GM19328 (cell line): ENCODE data around the gene PCSK5.
"Not testable (repeated sequence)": the region's sequence is repeated elsewhere in the genome, so short reads cannot be mapped to it uniquely, and the experiment has no call there.

Experiments used
- ATAC-seq: cut with Tn5 transposase; IDR thresholded peaks from one replicate; pipeline ENCODE4 v1.9.1; 2021; ENCODE audit warnings: mild to moderate bottlenecking, moderate library complexity; ENCODE audit not compliant: unreplicated experiment

Gene PCSK5

DNA sequence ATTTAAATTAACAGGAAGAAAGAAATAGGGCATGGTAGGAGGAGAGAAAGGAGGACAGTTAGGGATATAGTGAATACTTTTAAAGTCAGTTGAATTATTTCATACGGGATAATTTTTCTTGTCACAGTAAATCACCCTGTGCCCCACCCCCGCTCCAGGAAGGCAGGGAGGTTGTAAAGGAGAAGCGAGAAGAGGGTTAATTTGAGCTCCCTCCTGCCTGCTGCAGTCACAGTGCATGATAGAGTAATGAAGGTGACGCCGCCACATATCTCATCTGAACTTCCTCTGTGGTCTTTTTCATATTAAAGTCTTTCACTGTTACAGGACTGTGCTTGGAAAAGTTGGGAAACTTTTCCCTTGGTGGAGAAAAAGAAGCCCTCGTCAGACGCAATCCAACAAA is 896 bp upstream of the PCSK5 start:
- no peak for ATAC-seq

DNA sequence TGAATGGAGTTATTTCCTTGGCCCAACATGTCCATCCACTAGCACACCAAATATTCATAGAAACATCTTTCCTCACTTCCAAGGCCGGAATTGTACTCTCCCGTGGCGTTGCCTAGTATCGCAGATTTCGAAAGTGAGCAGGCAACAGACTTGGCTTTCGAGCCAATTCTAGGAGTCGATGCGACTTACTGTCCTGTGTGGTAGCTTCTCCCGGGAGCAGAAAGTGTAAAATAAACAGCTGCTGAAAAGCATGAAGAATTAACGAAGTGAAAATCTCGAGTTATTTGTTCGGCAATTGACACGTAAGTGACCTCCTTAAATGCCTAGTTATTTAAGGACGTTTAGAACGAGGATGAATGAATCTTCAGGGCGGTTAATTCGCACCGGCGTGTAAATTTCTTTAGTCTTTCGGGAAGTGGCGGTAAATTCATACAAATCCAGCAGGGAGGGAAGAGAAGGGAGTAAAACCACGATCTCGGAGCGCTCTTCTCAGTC is 449 bp upstream of the PCSK5 start:
- no peak for ATAC-seq

DNA sequence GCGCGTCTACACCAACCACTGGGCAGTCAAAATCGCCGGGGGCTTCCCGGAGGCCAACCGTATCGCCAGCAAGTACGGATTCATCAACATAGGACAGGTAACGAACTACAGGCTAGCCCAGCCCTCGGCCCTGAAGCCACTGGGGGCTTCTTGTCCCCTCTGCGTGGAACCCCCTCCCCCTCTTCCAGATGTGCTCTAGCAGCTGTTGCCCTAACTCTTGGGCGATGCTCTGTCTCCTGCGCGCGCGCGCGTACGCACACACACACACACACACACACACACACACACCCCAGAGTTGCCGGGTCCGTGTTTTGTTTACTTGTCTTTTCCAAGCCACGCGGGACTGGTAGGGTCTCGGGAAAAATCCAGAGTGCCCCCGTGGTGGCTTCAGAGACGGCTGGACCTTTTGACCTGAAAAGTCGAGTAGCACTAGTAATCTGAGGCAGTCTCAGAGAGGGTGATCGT is 836 bp downstream of the PCSK5 start:
- ATAC-seq = no peak

DNA sequence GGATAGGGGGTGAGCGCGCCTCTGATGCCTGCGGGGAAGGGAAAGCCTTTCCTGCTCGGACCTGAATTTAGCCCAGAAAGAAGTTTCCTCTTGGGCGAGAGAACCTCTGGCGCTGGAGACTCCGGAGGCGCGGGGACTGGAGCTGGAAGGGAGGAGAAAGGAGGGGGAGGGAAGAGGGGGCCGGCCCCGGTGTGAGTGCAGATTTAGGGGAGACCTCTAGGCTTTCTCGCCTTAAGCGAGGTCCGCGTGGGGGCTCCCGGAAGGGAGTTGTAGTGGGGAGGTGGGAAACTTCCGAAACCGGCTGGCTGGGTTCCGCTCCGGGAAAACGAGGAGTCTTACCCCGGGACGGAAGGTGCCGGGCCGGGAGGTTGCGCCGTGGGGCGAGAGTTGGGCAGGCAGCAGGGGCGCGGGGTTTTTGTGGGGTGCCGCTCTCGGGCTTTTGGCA is 1.3 kb downstream of the PCSK5 start:
- ATAC-seq = no peak

DNA sequence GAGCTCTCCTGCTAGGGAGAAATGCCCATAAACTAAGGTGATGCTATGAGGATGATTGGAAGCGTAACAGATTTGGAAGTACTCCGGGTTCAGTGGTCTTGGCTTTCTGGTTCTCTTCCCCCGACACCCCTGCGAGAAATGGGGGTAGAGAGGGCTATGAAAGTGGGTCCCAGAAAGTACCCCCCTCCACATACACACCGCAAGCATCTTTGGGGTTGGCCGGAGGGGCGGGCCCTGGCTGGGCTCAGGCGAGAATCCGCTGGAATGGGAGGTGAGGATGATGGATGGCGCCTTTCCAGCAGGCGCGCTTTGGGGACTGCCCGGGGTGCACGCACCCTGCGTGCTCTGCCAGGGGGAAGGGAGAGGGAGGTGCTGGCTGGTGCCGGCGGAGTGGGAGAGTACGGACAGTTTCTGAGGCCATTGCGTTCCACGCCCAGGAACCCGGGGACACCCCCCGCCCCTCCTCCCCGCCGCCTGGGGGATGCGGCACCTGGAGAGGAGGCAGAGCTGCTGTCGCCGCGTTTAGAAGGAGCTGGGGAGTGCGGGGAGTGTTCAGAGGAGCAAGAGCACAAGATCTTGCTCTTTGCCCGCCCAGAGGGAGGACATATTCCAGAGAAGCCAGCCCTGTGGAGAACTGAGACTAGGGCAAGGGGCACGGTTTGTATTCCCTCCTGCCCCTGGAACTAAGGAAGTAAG is 1.9 kb downstream of the PCSK5 start:
- ATAC-seq = no peak

DNA sequence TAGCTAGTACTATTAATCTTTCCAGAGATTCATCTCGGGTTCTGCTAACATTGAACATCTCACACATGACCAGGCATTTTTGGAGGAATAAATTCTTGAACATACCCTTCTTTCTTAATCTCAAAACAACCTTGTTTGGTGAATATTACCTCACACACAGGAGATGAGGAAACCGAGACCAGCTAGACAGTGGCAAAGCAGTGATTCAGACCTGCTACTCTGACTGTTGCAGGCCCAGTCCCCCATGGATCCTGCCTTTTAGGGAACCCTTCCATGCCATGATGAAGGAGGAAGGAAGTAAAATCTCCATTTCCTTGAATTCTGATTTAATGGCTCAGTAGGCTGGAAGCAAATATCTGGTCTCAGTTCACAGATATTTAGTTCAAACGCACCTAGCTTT is 2.6 kb downstream of the PCSK5 start:
- no peak for ATAC-seq

DNA sequence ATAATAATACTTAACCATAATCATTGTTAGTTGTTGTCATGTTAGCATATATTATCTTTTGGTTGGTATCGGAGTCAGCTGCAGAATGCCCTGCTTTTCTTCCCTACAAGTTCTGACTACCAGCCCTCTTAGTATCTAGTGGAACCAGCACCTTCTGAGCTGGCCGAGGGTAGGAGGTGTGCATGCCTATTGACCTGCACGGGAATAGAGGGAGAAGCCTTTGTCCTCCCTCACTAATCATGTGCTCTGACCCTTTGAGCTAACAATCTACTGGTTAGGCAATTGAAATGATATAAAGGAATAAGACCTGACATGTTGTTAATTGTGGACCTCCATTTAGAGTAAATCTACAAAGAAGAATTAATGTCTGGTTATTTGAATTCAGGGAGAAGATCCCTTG is 4.1 kb downstream of the PCSK5 start:
- ATAC-seq = no peak

DNA sequence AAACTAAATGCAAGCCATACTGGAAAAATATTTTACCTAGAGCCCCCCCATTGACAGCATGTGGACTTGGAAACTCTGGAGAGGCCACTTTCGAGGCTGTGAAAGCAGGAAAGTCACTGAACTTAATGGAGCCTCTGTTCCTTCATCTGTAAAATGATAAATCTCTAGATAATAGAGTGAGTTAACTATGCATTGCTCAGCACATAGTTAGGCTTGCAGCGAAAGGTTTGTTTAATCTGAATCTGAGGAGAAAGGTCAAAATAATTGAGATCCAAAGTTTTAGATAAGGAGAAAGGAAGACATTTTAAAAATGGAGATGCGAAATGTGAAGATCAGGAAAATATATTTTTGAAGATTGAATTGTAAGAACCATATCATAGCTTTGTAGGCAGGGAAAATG is 4.6 kb downstream of the PCSK5 start:
- no peak for ATAC-seq

DNA sequence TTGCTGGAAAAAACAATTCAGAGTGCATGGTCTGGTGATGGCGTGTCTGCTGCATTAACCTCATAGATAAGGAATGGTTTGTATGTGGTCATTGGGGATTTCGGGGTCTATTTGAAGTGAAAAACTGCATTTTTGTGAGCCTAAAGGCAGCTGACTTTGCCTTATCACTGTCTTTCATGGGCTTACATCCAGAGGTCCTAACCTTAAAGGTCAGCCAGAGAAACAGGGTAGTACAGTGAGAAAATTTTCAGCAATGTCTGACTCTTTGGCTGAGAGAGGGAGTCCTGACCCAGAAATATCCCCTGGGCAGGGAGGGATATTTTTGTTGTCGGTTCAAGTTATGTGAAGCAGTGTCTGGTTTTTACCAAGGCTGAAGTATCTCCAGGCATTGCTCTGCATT is 5.7 kb downstream of the PCSK5 start:
- no peak for ATAC-seq

DNA sequence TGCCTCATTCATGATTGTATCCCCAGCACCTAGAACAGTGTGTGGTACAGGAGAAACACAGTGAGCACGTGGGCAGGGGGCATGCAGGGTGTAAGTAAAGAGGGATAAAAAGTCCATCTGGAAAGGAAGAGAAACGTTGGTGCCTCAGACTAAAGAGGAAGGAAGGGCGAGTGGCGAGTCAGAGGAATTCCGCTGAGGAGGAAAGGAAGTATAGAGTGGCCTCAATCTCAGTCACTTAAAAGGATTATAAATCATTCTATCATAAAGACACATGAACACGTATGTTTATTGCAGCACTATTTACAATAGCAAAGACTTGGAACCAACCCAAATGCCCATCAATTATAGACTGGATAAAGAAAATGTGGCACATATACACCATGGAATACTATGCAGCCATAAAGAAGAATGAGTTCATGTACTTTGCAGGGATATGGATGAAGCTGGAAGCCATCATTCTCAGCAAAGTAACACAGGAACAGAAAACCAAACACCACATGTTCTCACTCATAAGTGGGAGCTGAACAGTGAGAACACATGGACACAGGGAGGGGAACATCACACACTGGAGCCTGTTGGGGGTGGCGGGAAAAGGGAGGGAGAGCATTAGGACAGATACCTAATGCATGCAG is 10.5 kb downstream of the PCSK5 start:
- not testable (repeated sequence) for ATAC-seq

DNA sequence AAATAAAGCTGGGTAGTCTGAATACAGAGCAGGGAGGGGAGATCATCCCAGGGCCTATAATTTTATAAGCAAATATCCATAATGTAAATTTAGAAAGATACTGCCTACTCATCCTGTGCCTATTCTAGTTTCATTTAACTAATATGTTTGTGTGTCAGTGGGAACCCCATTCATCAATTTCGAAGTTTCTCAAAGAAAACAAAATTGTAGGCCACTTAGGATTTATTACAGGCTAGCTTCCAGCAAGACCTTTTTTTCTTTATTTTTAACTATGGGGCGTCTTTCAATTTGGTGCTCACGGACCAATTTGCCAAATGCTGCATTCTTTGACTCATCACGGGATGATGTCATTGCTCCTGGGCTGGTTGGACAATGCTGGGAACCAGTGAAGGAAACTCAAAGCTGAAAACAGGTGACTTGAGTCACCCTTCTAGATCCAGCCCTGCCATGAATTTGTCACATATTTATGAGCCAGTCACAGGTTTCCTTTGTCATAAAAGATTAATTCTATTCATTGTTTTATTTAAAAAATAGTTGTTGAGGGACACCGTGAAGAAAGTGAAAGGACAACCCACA is 13.4 kb downstream of the PCSK5 start:
- ATAC-seq = no peak

DNA sequence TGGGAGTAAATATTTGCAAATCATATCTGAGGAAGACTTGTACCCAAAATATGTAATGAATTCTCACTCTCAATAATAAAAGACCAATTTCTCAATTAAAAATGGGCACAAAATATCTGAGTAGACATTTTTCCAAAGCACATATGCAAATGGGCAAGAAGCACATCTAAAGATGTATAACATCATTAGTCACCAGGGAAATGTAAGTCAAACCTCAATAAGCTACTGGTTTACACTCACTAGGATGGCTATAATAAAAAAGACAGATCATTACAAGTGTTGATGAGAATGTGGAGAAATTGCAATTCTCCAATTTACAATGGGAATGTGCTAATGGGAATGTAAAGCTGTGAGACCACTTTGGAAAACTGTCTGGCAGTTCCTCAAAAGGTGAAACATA is 13.9 kb downstream of the PCSK5 start:
- ATAC-seq = no peak

DNA sequence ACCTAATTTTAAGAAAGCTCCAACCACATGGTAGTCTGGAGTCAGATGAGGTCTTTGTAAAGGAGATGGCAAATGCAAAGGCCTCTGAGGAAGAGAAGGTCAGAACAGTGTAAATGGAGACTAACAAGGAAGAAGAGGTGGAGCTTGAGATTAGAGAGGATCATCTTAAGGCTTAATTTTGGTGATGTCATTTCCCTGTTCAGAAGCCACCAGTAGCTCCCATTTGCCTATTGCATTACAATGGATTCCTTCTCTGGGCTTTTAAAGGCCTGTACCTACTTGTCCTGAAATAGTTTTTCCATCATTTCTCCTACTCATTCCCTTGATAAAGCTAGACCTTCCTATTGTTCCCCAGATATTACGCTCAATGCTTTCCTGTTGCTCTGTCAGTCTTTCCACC is 16.1 kb downstream of the PCSK5 start:
- no peak for ATAC-seq

DNA sequence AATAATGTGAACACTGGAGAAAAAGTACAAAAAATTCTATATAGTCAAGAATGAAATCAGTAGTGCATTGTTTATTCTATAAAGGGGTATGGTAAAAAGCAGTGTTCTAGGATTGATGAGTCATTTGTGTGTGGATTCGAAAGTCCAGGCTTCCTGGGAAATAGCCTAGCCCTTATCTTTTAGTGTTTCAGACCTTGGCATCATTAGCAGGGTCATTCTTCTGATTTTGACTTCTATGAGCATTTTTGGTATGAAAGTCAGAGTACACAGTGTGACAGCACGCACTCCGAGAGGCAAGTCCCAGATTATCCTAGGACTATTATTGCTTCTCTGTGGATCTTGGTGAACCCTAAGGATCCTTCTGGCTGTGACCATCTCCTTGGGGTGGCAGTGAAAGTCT is 16.9 kb downstream of the PCSK5 start:
- no peak for ATAC-seq

DNA sequence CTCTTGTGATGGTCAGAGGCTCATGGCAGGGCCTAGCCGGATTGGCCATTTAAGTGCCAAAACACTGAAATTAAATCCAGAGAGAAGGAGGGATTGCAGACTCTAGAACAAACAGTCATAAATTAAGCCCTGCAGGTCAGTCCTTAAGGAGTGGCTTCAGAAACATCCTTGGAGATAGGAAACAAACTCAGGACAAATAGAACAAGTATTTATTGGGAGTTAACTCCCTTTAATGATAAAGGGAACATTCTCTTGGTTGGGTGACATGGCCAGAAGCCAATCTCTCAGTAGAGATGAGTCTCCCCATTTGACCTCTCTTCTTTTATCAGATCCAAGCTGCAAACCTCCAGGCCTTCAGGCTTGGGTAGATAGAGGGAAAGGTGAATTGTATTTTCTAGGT is 17.4 kb downstream of the PCSK5 start:
- ATAC-seq = no peak

DNA sequence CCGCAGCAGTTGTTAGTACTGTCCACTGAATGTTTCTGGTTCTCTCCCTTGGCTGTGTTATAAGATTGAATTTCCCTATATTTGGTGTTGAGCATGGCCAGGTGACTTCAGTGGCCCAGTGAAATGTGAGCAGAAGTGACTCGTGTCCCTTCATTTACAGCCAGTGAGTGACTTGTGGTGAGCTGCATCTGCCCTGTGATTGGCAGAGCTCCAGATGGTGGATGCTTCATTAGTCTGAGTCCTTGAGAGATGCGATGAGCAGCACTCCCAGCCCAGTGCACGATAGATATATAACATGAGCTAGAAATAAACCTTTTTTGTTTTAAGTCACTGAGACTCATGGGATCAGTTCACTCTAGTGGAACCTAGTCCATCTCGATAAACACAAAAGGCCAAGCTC is 19.3 kb downstream of the PCSK5 start:
- no peak for ATAC-seq

DNA sequence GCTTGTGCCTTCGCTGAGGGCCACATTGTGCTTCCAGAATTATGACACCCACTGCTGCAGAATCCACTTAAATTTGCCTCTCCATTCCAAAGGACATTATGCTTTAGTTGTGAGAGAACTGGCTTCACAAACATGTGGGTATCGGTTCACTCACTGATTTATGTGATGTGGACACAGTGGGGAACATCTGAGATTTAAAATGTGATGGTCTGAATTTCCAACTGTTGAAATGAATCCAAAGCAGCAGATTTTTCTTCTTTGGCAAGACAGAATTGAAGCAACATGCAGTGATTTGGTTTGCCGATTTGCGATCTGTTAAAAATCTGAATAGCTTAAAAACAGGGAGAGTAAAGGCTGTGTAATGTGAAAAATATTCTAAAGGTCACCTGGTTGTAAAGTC is 20.3 kb downstream of the PCSK5 start:
- no peak for ATAC-seq

DNA sequence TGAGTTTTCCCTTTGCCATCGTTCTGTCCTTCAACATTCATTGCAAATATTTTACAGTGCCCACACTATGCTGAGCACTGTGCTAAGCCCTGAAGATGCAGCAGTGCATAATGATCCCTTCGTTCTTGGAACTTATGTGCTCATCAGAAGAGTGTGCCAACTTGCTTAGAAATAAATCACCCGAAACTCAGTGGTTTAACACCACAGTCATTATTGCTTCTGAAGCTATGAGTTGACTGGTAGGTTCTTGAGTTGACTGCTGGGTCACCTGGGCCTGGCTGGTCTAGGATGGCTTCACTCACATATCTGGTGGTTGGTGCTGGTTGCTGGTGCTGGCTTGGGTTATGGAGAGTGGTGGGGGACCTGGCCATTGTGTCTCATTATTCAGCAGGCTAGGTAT is 20.9 kb downstream of the PCSK5 start:
- no peak for ATAC-seq

DNA sequence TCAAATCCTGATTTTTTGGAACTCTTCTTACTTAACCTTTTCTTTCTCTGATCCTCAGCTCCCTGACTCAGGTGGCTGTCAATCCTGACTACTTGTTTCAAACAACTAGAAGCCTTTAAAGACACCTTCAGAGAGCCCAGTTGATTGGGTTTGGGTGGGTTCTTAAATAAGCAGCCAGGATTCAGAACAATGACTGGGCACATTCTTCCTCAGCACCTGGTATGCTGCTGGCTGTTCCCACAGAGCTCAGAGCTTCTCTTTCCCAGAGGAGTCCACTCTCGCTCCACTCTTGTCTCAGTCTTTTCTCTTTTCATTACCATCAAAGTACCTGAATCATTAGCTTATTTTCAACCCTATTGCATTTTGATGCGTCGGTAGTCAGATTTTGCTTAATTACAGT is 22.5 kb downstream of the PCSK5 start:
- no peak for ATAC-seq

DNA sequence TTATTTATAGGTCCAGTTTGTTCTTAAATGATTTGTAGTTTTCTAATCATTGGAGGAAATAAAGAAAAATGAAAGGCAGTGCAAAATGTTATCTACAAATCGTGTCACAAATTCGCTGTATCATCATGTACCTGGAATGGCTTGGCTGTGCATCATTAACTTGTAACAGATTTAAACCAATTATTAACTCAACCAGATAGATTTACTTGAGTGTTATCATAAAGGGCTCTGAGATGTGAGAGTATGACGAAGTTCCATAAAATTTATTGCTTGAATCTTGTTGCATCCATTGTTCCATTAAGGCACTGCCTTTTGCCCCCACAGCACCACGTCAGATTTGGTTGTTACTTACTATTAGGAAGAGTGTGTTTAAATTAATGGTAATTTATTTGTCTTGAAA is 23.5 kb downstream of the PCSK5 start:
- no peak for ATAC-seq

DNA sequence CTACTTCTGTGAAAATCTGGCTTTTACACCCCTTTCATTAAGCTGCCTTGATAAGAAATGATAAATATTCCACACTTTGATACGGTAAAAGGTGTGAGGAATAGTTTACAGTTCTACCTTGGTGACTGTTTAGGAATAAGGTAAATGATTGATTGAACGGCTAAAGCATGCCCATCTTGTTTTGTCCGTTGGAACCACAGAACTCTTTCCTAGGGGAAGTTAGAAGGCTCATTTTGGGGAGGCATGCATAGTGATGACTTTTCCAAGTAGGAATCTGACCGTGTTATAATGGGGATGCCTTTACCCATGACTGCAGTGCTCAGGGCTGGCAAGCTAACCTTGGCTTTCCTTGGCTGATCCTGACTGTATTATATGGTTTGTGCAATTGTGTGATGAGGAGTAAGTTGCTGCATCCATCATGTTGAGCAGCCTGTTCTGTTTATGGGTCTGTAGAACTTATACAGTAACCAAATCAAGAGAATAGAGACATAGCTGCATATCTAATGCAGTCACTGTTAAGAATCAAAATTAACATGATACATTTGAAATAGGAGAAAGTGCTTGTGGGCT is 24.5 kb downstream of the PCSK5 start:
- ATAC-seq = no peak

DNA sequence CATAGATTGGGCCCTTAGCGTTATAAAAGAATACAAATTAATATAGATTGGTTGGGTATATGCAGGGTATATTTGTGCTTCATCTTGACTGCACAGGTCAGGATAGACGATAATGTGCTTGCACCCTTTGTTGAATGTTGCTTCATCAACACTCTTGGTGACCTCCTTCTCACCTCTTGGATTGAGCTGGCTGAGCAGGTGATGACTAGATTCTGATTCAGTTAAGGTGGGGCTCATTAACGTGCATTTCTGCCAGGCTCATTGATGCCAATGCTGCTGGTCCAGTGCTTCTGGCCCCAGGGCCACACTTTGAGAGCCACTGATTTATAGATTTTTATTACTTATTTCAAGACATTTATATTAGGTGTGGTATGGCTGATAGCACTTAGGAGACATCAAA is 27.7 kb downstream of the PCSK5 start:
- no peak for ATAC-seq
